Fibroblast of lung (primary cell): Measurements from ENCODE around the gene ANXA6. TPM values are rescaled to one million over a fixed set of nuclear protein-coding genes. Genes with fewer than 3 reads are reported as not detected.

Experiments used
- DNase-seq, 2 donors: peaks; one replicate each; pipeline versions ENCODE4 v3.0.0 to v3.0.0-alpha.2; 2010; ENCODE audit warnings: low read depth in 2 of 2
- H2AFZ ChIP-seq: 2 replicates; pipeline ENCODE4 v1.5.1; 2012; ENCODE audit warnings: low read length, control low read depth, inconsistent platforms
- H3K27ac ChIP-seq: 2 replicates; pipeline ENCODE4 v1.5.1; 2011; ENCODE audit warnings: low read length, control low read depth; ENCODE audit not compliant: insufficient read depth
- H3K27me3 ChIP-seq: 2 replicates; pipeline ENCODE4 v1.5.1; 2011; ENCODE audit warnings: mild to moderate bottlenecking, low read length; ENCODE audit not compliant: control insufficient read depth, insufficient read depth
- H3K36me3 ChIP-seq: 2 replicates; pipeline ENCODE4 v1.5.1; 2011; ENCODE audit warnings: low read length; ENCODE audit not compliant: control insufficient read depth, insufficient read depth
- H3K4me1 ChIP-seq: 2 replicates; pipeline ENCODE4 v1.5.1; 2011; ENCODE audit warnings: low read length; ENCODE audit not compliant: control insufficient read depth, insufficient read depth; ENCODE audit errors: extremely low read depth
- H3K4me2 ChIP-seq: 2 replicates; pipeline ENCODE4 v1.5.1; 2011; ENCODE audit warnings: low read length, control low read depth; ENCODE audit not compliant: insufficient read depth; ENCODE audit errors: extremely low read depth
- H3K4me3 ChIP-seq, 4 experiments: fragments of 200-600 bp in 1 of 4; sonication (generic) in 1 of 4; replicated peaks in 1 of 4; 2 replicates each; pipeline ENCODE4 v1.5.1; 2011 to 2016; ENCODE audit warnings: low read length in 4 of 4, low read depth in 3 of 4, mild to moderate bottlenecking in 3 of 4, control low read depth in 2 of 4, inconsistent platforms in 1 of 4, mixed read lengths in 1 of 4; ENCODE audit not compliant: insufficient read depth in 1 of 4; ENCODE audit errors: control extremely low read depth in 1 of 4
- H3K79me2 ChIP-seq: 2 replicates; pipeline ENCODE4 v1.5.1; 2012; ENCODE audit warnings: mild to moderate bottlenecking, low read length, inconsistent platforms; ENCODE audit not compliant: control insufficient read depth, insufficient read depth
- H3K9ac ChIP-seq: 2 replicates; pipeline ENCODE4 v1.5.1; 2011; ENCODE audit warnings: mild to moderate bottlenecking, low read length, control low read depth; ENCODE audit not compliant: insufficient read depth
- H3K9me3 ChIP-seq: 2 replicates; pipeline ENCODE4 v1.5.1; 2012; ENCODE audit warnings: low read depth, low read length; ENCODE audit not compliant: control insufficient read depth, insufficient read depth
- H4K20me1 ChIP-seq: 2 replicates; pipeline ENCODE4 v1.5.1; 2011; ENCODE audit warnings: low read length; ENCODE audit not compliant: control insufficient read depth, insufficient read depth; ENCODE audit errors: extremely low read depth
- EZH2 ChIP-seq: IDR thresholded peaks from 2 replicates; pipeline ENCODE4 v1.5.1; 2012; ENCODE audit warnings: low read length, control low read depth, mild to moderate bottlenecking; ENCODE audit errors: missing control alignments
- polyA plus RNA-seq, 2 donors: library from polyadenylated mRNA; depleted of rRNA in 1 of 2; stranded (reverse) in 1 of 2; unstranded in 1 of 2; fragments of >200 nt; gene quantifications; 2 replicates each; pipeline ENCODE4 v1.2.1, GENCODE V29; 2011 to 2012; ENCODE audit warnings: missing spikeins in 1 of 2
- total RNA-seq: library from RNA; depleted of rRNA; stranded (reverse); fragments of >200 nt; gene quantifications from 2 replicates; pipeline ENCODE4 v1.2.1, GENCODE V29; 2014
- TF ChIP-seq, protein P1 (sequence below), 2 donors: IDR thresholded peaks in 1 of 2; conservative IDR thresholded peaks in 1 of 2; 1 replicate in 1 of 2; 2 replicates in 1 of 2; pipeline ENCODE4 v1.5.1; 2011 to 2012; ENCODE audit warnings: low read length in 2 of 2, control low read depth in 1 of 2, inconsistent platforms in 1 of 2, low read depth in 1 of 2, mild to moderate bottlenecking in 1 of 2

Gene ANXA6
- total and polyA plus RNA-seq, 2 donors (not counting 1 experiment from before 2014, with no cell fraction given): 591 to 615 TPM

GRCh38 chr5:151083081-151083676 is 74.4 kb downstream of the ANXA6 start:
- Histone ChIP-seq H3K4me2 (no peak overlapping the region), H3K9ac (no peak overlapping the region)

DNA sequence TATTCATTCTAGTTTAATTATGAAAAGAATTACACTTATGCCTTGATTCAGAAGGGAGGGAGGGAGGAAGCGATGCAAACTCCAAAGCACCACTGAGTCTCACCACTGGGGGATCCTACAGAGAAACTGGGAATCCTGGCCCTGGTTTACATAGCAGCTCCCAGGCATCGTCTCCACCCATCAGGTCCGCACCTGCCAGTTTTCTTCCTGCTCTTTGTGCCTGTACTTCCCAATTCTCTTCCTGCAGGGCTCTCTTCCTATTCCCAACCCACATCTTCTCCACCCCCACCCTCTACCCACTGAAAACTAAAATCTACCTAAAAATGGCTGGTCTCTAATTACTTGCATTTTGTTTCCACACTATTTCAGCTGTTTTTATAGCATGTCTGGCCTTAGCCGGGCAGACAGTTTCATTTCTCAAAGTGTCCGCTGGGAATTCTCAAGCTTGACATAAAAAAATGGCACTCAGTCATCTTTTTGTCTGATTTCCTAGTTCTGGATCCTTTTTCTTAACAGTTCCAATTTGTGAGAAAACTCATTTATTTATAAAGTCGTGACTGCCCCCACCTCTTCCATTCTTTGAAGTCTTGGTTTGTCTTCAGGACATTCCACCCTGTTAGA is 75.2 kb downstream of the ANXA6 start:
- Histone ChIP-seq H3K9ac (no peak overlapping the region), H3K4me2 (no peak overlapping the region), H2AFZ (no peak overlapping the region), H3K79me2 (peaks cover 11% of the 10 kb centered on the region), H4K20me1 (no peaks in the 10 kb centered on the region), H3K27me3 (no peaks in the 10 kb centered on the region), H3K9me3 (no peaks in the 10 kb centered on the region), H3K4me1 (peaks cover 15% of the 10 kb centered on the region), H3K36me3 (peaks cover 2% of the 10 kb centered on the region), H3K4me3 (peak overlapping the region in 2 of 4 experiments; percentile 6 to 92), H3K27ac (no peak overlapping the region)
- TF ChIP-seq EZH2: no peak
- TF ChIP-seq, protein P1, sequence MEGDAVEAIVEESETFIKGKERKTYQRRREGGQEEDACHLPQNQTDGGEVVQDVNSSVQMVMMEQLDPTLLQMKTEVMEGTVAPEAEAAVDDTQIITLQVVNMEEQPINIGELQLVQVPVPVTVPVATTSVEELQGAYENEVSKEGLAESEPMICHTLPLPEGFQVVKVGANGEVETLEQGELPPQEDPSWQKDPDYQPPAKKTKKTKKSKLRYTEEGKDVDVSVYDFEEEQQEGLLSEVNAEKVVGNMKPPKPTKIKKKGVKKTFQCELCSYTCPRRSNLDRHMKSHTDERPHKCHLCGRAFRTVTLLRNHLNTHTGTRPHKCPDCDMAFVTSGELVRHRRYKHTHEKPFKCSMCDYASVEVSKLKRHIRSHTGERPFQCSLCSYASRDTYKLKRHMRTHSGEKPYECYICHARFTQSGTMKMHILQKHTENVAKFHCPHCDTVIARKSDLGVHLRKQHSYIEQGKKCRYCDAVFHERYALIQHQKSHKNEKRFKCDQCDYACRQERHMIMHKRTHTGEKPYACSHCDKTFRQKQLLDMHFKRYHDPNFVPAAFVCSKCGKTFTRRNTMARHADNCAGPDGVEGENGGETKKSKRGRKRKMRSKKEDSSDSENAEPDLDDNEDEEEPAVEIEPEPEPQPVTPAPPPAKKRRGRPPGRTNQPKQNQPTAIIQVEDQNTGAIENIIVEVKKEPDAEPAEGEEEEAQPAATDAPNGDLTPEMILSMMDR (conservative IDR thresholded peaks at IDR 0.05 in 1 of 2, IDR thresholded peaks at IDR 0.05 in 1 of 2; ENCODE audit: low read depth in 1 of 2, low read length in 2 of 2): peak in 1 of 2 donors; percentile 25
- DNase-seq: no peak

More at GRCh38 chr5:151083081-151083676, 74.4 kb downstream of the ANXA6 start:
- Histone ChIP-seq H3K27ac (no peak overlapping the region), H2AFZ (no peak overlapping the region), H3K79me2 (peaks cover 5% of the 10 kb centered on the region), H3K27me3 (no peaks in the 10 kb centered on the region), H3K4me3 (no peak overlapping the region), H3K36me3 (peaks cover 2% of the 10 kb centered on the region), H4K20me1 (no peaks in the 10 kb centered on the region), H3K4me1 (peaks cover 15% of the 10 kb centered on the region), H3K9me3 (no peaks in the 10 kb centered on the region)
- no peak for TF ChIP-seq EZH2
- TF ChIP-seq, protein P1 (conservative IDR thresholded peaks at IDR 0.05 in 1 of 2, IDR thresholded peaks at IDR 0.05 in 1 of 2; ENCODE audit: low read depth in 1 of 2, low read length in 2 of 2): no peak
- DNase-seq: peak in 1 of 2 donors; percentile 49

DNA sequence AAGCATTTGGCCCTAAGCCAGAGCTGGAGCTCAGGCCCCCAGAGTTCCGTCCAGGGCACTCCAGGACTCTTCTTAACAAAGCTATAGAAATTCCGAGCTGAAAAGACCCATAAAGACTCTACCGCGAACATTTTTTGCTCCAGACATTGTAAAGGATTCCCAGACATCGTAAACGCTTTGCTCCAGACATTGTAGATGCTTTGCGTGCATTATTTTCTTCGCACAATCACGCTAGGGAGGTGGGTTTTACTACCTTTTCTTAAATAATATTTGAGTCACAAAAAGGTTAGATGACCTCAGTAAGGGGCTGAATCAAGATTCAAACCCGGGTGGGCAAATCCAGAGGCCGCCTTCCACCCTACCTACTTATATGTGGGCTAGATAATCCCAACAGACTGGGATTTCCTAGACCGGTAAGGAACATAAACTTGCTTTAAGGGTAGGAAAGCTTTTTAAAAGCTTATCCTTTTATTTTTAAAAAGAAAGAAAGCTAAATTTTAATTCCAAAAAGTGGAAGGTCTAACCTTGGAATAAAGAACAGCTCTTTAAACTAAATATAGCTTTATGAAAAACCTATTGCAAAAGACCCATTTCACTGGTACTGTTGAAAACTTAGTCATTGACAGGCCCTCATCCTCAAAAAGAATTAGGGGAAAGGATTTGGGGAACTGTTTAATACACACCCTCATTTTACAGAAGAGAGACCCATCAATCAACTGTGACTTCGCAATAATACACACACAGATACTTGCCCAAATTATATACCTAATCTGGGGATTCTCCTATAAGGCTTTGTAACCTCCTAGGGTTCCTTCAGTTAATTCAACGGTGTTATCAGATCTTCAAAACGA is 75.9 kb downstream of the ANXA6 start:
- H3K4me2 ChIP-seq: peak overlapping the region; percentile 96
- peak overlapping the region; percentile 87 for H3K27ac ChIP-seq
- TF ChIP-seq, protein P1 (conservative IDR thresholded peaks at IDR 0.05 in 1 of 2, IDR thresholded peaks at IDR 0.05 in 1 of 2; ENCODE audit: low read depth in 1 of 2, low read length in 2 of 2): no peak
- no peak for TF ChIP-seq EZH2
- H3K9ac ChIP-seq: peak overlapping the region; percentile 94
- no peaks in the 10 kb centered on the region for H4K20me1 ChIP-seq
- H3K4me3 ChIP-seq: peak overlapping the region; percentile 79 to 92 (median 88)
- H3K4me1 ChIP-seq: peaks cover 15% of the 10 kb centered on the region
- no peaks in the 10 kb centered on the region for H3K9me3 ChIP-seq
- peak in 1 of 2 donors; percentile 75 for DNase-seq
- H3K79me2 ChIP-seq: peaks cover 13% of the 10 kb centered on the region
- H3K27me3 ChIP-seq: no peaks in the 10 kb centered on the region
- peaks cover 2% of the 10 kb centered on the region for H3K36me3 ChIP-seq
- peak overlapping the region; percentile 81 for H2AFZ ChIP-seq
